ENCODE data around the gene MRPL22.
"Not testable (repeated sequence)": the region's sequence is repeated elsewhere in the genome, so short reads cannot be mapped to it uniquely, and the experiment has no call there.

MRPL22 gene

DNA sequence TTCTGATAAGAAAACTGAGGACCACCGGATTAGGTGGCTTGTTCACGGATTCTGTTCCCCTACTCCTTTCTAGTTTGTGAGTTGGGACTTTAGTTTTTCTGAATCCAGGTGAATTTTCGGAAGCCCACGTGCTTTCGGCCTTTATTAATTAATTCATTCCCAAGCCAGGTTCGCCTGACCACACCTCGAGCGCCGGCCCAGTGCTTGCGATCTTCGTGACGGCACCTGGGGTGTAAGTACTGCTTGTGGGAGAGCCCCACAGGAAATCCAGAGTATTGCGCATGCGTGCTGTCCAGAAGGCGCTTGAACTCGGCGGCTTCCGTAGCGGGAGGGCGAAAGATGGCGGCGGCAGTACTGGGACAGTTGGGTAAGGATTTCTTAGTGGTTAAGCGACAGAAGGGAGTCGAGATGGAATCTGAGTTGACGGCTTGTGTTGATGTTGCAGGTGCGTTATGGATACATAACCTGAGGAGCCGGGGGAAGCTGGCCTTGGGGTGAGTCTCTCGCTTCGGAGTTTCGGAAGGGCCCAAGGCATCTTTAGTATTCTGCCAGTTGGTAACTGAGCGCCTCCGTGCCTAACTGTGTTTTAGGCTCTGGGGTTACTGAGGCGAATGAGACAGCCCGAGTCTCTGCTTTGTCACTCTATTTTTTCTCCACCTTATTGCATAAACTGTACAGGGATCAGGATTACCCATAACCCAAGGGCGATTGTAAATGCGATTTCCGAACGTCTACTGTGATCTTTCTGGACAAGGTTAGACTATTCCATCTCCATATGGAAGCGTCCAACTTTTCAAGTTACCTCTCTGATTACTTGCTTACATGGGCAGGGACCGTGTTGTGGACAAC, at the start of gene MRPL22:
Gene MRPL22, plus strand, starts transcription at position 302 of the 849 bp plus-strand sequence. Its CDS starts 38 bp downstream, at position 340.
- peak; percentile 96 for DNase-seq

DNA sequence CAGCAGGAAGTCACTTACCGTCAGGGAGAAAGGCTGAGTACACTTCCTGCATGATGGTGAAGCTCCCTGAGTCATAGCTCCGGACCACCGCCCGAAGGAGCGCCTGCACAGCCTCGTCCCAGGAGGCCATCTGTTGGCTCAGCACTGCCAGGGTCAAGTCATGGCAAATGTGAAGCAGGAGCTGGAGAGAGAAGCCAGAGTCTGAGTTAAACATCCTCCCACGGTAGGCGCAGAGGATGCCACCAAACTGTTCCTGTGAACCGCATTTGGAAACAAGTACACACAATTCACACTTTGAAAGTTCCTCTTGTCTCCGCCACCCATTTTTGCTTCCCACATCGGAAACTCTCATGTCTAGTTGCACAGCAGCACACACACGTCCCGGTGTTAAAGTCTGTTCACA, 48.5 kb upstream of the MRPL22 start:
- no peak for DNase-seq

DNA sequence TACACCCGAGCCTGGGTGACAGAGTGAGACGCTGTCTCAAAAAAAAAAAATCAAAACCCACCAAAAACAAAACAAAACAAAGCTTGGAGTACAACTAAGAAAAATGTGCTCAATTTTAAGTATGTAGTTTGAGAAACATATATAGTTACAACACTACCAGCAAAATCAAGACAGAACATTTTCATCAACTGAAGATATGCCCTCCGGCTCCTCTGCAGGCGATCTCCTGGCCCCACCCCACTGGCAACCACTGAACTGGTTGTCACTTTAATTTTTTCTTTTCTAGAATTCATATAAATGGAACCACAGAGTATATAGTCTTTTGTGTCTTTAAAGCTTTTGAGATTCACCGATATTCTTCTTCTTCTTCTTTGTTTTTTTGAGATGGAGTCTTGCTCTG, 47.5 kb upstream of the MRPL22 start:
- DNase-seq, result no peak

DNA sequence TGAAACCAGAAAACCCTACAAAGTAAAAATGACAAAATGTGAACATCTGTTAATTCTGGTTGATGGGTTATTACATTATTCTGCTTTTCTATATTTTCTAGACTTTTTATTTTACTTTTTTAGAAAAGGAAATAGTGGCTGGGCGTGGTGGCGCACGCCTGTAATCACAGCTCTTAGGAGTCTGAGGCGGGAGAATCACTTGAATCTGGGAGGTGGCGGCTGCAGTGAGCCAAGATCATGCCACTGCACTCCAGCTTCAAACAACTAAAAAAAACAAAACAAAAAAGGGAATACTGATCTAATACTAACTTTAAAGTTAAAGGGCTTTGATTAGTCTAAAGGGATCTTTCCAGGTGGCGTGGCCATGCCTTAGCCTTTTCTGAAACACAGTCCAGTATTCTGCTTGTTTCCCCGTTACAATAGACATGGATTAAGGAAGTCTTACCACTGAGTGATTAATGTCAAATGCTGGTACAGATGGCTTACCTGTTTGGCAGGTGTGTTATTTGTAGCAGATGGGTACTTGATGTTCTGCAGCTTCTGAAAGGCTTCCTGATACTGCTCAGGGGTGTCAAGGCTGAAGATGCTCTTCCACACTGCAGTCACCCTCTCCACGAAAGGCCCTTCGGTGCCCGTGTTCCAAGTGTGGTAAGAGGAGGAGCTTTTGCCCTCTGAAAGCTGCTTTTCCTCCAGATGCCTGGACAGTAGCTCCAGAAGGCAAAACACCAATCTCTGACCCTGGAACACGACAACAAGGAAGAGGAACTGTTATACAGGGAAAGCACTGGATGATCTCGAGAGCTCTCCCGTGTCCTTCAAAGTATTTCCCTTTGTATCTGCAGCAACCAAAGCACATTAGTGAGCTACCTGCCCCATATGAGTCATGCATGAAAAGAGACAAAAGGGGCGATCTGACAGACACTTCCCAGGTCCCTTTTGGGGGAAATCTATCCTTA, 45.0 kb upstream of the MRPL22 start:
- no peak for DNase-seq

DNA sequence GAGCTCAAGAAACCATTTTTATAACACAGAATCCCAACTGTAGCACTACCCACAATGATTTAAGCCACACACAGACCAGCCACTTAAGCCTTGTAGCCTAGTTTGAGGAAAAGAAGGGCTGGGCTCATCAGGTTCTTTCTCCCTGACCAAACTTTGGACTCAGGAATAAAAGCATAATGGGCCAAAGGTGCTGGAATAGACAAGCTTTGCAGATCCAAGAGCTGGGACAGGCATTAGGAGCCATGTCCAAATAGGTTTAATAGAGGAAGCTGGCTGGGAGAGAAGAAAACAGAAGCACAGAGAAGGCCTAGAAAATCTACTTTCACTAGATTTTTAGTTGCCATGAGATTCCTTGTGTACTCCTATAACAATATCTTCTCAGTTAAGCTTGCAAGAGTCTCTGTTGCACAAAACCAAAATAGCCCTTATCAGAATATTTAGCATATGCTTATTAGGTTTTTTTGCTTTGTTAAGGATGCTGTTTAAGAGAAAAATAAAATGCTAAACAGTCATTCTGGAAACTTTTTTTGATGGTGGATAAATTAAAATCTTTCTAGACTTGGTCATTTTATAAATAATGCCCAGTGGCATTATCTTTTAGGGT, 44.2 kb upstream of the MRPL22 start:
- DNase-seq, result no peak

DNA sequence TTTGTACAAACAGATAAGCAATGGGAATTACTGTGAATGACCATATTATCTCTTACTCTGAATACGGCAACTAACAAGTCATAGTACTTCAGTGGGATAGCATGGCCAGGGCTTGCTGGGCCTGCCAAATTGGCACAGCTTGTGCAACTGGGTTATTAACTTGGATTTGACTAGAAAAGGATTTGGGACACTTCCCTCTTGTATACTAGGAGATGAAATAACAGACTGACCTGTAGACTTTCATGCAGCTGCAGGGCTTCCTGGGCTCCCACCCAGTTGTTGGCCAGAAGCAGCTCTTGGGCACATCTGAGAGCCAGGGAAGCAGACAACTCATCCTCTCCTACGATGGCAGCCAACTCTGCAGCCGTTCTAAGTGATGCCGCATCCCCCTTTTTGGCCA, 42.7 kb upstream of the MRPL22 start:
- DNase-seq, result no peak

DNA sequence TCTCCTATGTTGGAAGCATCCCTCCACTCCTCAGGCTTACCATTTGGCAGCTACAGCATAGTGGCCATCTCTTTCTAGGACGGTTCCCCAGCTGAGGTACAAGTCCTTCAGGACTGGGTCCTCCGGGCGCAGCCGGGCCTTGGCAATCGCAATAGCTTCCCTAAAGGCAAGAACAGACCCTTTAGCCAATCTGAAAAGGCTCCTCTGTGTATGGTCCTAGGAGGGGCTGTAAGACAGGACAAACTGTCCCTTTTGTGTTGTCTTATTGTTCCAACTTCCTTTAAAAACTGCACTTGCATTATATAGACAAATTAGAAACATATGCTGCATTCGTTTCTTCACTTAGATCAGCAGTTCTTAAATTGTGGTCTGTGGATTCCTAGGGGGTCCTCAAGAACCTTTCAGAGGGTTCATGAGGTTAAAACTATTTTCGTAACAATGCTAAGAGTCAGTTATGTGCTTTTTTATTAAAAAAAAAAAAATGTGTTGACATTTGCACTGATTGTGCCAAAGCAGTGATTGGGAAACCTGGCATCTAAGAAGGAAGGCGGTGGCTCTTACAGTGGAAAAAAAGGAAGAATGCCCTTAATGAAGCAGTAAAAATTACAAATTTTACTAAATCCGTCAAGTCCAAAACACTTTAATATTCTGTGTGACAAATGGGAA, 41.6 kb upstream of the MRPL22 start:
- DNase-seq, result no peak

DNA sequence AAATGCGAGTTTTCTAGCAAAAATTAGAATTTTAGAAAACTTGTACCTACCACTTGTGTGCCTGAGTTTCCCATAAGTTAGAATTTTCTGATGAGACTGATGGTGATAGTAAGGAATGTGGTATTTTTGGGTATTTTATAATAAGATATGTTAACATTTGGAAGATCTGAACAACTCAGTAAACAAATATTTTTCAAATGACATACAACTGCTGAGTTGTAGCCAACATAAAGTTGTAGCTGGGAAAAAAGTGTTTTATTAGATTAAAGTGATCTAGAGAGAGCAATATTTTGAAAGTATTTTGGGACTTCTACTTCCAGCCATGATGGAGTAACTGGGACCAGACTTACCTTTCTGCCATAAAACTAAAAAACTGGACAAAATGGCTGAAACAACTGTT, 40.8 kb upstream of the MRPL22 start:
- DNase-seq, result no peak

DNA sequence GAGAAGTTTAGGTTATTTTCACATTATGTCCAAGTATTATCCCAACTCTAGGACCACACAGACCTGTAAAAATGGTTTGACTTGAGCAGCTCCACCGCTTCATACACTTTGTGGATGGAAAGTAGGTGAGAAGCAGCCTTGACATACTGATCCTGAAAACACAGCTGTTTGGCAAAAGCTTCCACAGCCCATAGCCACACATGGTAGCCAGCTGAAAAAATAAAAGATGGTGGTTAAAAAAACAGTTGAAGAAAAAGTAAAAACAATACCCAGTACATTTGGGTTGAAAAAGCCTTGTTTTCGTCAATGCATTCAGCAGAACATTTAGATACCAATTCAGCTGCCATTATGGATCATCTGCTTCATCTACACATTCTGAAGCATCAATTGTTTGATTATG, 39.6 kb upstream of the MRPL22 start:
- no peak for DNase-seq

DNA sequence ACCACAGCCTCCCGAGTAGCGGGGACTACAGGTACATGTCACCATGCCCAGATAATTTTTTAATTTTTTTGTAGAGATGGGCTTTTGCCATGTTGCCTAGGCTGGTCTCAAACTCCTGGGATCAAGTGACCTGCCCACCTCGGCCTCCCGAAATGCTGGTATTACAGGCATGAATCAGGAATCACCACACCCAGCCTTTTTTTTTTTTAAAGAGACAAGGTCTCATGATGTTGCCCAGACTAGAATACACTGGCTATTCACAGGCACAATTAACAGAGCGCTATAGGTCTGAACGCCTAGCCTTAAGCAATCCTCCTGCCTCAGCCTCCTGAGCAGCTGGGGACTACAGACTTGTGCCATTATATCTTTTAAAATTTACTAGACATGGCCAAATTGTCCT, 39.0 kb upstream of the MRPL22 start:
- no peak for DNase-seq

DNA sequence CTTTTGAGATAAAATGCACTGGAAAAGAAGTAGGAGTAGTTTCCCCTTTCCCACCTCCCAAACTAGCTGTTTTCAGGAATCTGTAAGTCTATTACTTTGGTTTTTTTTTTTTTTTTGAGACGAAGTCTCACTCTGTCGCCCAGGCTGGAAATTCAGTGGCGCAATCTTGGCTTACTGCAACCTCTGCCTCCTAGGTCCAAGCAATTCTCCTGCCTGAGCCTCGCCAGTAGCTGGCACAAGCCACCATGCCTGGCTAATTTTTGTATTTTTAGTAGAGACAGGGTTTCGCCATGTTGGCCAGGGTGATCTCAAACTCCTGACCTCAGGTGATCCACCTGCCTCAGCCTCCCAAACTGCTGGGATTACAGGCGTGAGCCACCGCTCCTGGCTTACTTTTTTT, 35.3 kb upstream of the MRPL22 start:
- DNase-seq, result not testable (repeated sequence)

DNA sequence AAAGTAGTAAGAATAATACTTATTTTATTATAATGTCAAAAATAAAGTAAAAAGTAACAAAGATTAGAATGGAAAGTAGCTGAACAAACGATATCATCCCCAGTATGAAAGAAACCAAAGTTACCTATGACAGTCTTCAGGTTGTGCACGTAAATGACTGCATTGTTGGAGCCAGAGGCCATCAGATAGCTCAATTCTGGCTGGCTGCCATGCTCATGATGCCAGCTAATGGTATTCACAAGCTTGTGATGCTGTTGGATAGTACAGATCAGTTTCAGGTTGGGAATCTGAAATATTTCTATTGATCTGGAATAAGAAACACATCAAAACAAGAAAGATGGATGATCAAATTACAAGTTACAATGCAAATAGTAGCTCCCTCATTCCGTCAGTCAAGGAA, 24.0 kb upstream of the MRPL22 start:
- no peak for DNase-seq

DNA sequence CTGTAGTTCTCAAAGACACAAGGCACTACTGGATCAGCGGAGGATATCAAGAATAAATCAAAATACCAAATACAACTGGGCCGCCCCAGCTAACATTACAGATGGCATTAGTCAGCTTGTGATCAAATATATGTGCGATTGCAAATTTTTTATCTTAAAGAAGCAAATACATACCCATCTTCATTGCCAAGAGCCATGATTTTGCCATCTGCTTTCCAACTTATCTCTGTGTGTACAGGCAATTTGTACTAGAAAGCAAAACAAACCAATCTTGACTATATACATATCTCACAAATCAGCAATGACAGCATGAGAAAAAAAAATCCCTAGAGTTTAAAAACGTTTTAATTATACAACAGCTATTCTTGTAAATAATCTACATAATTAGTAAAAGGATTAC, 23.1 kb upstream of the MRPL22 start:
- no peak for DNase-seq

DNA sequence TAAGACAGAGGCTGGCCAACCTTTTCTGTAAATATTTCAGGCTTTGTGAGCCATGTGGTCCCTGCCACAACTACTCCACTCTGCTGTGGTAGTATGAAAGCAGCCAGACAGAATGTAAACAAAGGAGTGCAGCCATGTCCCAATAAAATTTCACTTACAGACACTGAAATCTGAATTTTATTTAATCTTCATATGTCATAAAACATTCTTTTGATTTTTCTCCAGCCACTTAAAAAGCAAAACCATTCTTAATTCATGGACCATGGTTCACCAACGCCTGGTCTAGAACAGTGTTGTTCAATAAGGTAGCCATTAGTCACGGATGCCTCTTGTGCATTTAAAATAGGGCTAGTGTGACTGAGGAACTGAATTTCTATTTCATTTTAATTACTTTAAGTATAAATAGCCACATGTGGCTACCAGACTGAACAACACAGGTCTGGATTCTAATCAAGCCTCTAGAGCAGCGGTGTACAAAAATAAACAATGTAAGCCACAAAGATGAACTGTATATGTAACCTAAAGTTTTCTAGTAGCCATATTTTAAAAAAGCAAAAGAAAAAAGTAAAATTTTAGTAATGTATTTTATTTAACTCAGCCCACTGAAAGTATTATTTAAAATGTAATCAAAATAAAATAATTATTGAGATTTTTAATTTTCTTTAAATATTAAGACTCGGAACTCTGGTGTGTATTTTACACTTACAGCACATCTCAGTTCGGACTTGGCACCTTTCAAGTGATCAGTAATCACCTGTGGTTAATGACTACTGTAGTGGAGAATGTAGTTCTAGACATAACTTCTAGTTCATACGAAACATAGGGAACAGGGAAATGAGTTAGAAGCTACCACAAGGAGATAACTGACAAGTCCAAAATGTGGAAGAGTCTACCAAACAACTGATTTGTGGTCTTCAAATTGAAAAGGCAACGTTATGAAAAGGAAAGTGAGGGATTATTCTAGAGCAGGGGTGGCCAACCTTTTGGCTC, 17.1 kb upstream of the MRPL22 start:
- DNase-seq, result no peak

DNA sequence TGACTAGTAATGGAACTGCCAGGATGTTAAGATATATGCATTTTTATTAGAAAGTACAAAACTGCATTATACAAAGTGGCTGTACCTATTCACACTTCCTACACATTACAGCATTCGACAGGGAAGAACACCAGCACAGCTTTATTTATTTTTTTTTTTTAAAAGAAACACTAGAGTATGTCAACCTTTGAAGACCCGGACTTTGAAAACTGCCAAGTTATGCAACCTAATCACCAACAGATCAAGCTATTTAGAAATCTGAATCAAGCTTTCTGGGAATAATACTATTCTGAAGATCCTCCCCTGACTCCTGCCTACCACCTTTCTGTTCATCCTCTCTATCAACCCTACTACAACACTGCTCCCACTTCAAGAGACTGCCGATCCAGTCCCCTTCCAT, 7.3 kb upstream of the MRPL22 start:
- DNase-seq, result no peak

DNA sequence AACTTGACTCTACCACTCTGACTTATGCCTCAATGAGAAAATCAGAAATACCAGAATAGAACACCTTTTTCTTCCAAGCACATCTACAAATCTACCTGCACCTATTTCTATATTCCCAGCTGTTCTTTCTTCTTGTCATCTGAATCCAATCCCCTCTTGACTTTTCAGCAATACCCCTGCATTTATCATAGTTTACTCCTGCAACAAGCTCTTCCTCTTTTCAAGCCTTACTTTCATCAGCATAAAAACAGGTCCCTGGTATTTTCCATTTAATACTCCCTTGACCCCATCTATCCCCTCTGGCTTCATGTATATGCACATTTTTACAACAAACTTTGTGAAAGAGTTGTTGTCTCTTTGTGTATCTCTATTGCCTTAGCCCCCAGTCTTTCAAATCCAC, 6.0 kb upstream of the MRPL22 start:
- no peak for DNase-seq

DNA sequence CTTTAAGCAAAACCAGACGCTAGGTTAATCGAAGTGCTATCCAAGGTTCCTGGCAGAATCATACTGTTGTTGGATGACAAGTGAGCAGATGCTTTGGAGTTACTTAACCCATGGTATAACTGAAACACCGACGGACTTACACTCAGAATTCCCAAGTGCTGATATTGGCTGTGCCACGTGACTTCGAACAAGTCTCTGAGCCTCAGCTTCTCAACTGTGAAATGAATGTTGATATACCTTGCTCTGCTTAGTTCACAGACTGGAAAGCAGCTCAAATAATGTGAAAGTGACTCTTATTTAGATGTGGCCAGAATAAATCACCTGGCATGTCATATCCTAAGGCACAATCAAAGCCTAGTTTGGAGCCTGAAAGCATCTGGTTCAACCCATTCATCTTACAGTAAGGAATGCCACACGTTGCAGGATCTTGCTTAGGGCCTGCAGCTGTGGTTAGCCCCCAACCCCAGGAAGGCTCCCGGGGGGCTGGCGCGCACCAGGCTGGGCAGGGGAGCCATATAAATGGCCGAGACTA, 3.6 kb upstream of the MRPL22 start:
- no peak for DNase-seq

DNA sequence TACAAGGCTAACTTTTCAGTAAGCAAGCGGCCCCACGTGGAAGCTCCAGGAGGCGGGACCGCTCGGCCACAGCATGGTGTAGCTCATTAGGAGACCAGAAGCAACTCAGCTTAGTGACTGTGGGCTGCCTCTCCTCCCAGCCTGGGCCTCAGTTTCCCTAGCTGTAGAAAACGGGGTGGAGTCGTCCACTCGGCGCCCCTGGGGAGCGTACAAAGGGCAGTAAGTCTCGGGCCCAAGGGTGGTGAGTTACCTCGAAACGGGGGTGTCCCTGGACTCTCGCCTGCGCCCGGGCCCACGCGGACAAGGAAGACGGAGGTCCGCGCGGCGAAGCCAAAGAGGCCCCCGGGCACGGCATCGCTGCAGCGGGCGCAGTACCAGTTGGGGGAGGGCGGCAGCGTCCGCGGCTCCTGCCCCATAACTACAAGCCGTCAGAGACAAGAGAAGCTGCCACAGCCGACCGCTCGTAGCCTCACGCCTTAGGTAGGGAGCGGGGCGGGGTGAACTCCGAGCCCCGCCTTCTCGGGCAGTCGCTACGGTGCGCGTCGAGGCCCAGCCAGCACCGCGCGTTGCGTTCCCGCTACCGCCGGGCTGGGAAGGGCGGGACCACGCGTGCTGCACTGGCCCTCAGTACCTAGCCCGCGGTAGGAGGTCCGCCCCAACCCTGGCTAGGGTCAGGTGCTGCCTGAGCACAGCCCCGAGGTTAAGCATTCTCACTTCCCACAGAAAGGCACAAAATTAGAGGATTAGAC, 3.0 kb upstream of the MRPL22 start, which contains the start of gene GEMIN5:
Gene GEMIN5, minus strand, starts transcription at position 494 of the 749 bp plus-strand sequence. Its CDS starts 78 bp downstream, at position 416.
- peak; percentile 88 for DNase-seq

DNA sequence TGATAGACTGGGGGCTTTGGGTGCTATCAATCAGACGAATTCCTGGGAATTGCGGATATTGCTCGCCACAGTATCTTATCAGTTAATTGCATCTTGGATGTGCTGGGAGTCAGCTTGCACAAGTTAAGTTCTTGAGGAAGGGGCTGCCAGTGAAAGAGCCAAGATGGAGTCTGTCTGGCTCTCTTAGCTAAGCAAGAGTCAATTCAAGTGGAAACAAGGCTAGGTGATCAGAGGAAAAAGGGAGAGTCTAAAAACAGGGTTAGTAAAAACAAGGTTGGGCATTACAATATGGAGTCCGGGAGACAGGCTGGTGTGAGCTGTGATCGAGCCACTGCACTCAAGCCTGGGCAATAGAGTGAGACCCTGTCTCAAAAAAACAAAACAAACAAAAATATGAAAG, 1.5 kb upstream of the MRPL22 start:
- not testable (repeated sequence) for DNase-seq

DNA sequence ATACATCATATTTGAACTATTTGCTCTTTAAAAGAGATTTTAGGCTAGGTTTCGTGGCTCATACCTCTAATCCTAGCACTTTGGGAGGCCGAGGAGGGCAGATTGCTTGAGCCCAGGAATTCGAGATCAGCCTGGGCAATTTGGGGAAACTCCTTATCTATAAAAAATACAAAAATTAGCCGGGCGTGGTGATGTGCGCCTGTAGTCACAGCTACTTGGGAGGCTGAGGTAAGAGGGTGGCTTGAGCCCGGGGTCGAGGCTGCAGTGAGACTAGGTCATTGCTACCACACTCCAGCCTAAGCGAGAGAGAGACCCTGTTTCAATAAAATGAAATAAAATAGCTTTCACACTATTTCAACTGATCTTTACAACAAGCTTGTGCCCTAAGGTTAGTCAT, 500 bp upstream of the MRPL22 start:
- DNase-seq, result no peak

All from CD4-positive, alpha-beta T cell treated with Interleukin-12 subunit alpha and Interleukin-12 subunit beta, for 1 hour (primary cell).